ENCODE measurements around the gene TIMM8B. TPM values are rescaled to one million over a fixed set of nuclear protein-coding genes. Genes with fewer than 3 reads are reported as not detected.

Gene TIMM8B
- polyA plus RNA-seq, 1 donor from 2014 or later, result 121 TPM

GRCh38 chr11:112106070-112106469 lies 19.5 kb upstream of the TIMM8B start:
- no peak overlapping the region for H3K27ac ChIP-seq (ENCODE audit: low read length)
- H4K20me1 ChIP-seq (ENCODE audit: insufficient read depth), result no peaks in the 10 kb centered on the region

DNA sequence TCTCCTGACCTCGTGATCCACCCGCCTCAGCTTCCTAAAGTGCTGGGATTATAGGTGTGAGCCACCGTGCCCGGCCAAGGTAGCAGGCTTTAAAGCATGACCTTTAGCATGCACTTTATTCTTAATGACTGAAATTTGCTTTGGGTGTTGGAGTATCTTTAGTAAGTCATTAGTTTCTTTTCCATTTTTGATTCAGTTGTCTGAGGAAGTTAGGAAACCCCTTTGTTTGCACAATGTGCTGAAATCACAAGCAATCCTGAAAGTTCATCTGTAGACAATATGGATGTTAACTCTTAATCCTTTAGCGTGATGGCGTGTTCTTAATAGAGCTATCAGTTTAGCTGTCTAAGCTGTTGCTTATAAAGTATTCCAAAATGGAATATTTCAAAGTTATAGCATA lies 16.9 kb upstream of the TIMM8B start:
- Histone ChIP-seq H3K9me3 (ENCODE audit: low read length) (no peaks in the 10 kb centered on the region), H3K27ac (ENCODE audit: low read length) (no peak overlapping the region), H3K79me2 (replicated peaks; ENCODE audit: insufficient read depth, low read length) (no peaks in the 10 kb centered on the region), H4K20me1 (ENCODE audit: insufficient read depth) (no peaks in the 10 kb centered on the region), H3F3A (ENCODE audit: insufficient read depth, low read length, poor library complexity, severe bottlenecking) (no peaks in the 10 kb centered on the region), H3K36me3 (ENCODE audit: insufficient read depth, low read length) (no peaks in the 10 kb centered on the region), H3K9ac (ENCODE audit: low read length) (no peak overlapping the region), H3K4me3 (ENCODE audit: low read length) (no peak overlapping the region), H2AFZ (ENCODE audit: low read depth, low read length) (no peak overlapping the region), H3K4me2 (ENCODE audit: low read length) (no peak overlapping the region), H3K27me3 (ENCODE audit: insufficient read depth, low read depth, low read length) (no peaks in the 10 kb centered on the region), H3K9me2 (ENCODE audit: insufficient read depth, low read length) (no peaks in the 10 kb centered on the region)
- no peak for TF ChIP-seq EZH2 (IDR thresholded peaks at IDR 0.05; ENCODE audit: borderline replicate concordance, insufficient read depth, low read length, poor library complexity, severe bottlenecking)
- no peak for TF ChIP-seq SMC3 (conservative IDR thresholded peaks at IDR 0.05; ENCODE audit: poor library complexity)
- no peak for TF ChIP-seq CTCF (IDR thresholded peaks at IDR 0.05; ENCODE audit: poor library complexity, severe bottlenecking)
- TF ChIP-seq TAF1 (IDR thresholded peaks at IDR 0.05; ENCODE audit: low read depth), result no peak
- TF ChIP-seq POLR2AphosphoS5 (IDR thresholded peaks at IDR 0.05), result no peak
- TF ChIP-seq EP300 (conservative IDR thresholded peaks at IDR 0.05; ENCODE audit: poor library complexity, severe bottlenecking), result no peak
- no peak for TF ChIP-seq MXI1 (conservative IDR thresholded peaks at IDR 0.05; ENCODE audit: poor library complexity, severe bottlenecking)
- TF ChIP-seq, protein P1, sequence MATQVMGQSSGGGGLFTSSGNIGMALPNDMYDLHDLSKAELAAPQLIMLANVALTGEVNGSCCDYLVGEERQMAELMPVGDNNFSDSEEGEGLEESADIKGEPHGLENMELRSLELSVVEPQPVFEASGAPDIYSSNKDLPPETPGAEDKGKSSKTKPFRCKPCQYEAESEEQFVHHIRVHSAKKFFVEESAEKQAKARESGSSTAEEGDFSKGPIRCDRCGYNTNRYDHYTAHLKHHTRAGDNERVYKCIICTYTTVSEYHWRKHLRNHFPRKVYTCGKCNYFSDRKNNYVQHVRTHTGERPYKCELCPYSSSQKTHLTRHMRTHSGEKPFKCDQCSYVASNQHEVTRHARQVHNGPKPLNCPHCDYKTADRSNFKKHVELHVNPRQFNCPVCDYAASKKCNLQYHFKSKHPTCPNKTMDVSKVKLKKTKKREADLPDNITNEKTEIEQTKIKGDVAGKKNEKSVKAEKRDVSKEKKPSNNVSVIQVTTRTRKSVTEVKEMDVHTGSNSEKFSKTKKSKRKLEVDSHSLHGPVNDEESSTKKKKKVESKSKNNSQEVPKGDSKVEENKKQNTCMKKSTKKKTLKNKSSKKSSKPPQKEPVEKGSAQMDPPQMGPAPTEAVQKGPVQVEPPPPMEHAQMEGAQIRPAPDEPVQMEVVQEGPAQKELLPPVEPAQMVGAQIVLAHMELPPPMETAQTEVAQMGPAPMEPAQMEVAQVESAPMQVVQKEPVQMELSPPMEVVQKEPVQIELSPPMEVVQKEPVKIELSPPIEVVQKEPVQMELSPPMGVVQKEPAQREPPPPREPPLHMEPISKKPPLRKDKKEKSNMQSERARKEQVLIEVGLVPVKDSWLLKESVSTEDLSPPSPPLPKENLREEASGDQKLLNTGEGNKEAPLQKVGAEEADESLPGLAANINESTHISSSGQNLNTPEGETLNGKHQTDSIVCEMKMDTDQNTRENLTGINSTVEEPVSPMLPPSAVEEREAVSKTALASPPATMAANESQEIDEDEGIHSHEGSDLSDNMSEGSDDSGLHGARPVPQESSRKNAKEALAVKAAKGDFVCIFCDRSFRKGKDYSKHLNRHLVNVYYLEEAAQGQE (IDR thresholded peaks at IDR 0.05; ENCODE audit: borderline replicate concordance), result no peak
- no peak for TF ChIP-seq RAD21 (conservative IDR thresholded peaks at IDR 0.05)

More at GRCh38 chr11:112106070-112106469, 19.5 kb upstream of the TIMM8B start:
- Histone ChIP-seq H3K27me3 (ENCODE audit: insufficient read depth, low read depth, low read length) (no peaks in the 10 kb centered on the region), H3K79me2 (replicated peaks; ENCODE audit: insufficient read depth, low read length) (no peaks in the 10 kb centered on the region), H3K9me3 (ENCODE audit: low read length) (no peaks in the 10 kb centered on the region), H3F3A (ENCODE audit: insufficient read depth, low read length, poor library complexity, severe bottlenecking) (no peaks in the 10 kb centered on the region), H3K9ac (ENCODE audit: low read length) (no peak overlapping the region), H3K4me2 (ENCODE audit: low read length) (no peak overlapping the region), H3K4me3 (ENCODE audit: low read length) (no peak overlapping the region), H2AFZ (ENCODE audit: low read depth, low read length) (no peak overlapping the region), H3K9me2 (ENCODE audit: insufficient read depth, low read length) (no peaks in the 10 kb centered on the region), H3K36me3 (ENCODE audit: insufficient read depth, low read length) (no peaks in the 10 kb centered on the region)
- TF ChIP-seq MXI1 (conservative IDR thresholded peaks at IDR 0.05; ENCODE audit: poor library complexity, severe bottlenecking), result no peak
- no peak for TF ChIP-seq EP300 (conservative IDR thresholded peaks at IDR 0.05; ENCODE audit: poor library complexity, severe bottlenecking)
- no peak for TF ChIP-seq EZH2 (IDR thresholded peaks at IDR 0.05; ENCODE audit: borderline replicate concordance, insufficient read depth, low read length, poor library complexity, severe bottlenecking)
- no peak for TF ChIP-seq SMC3 (conservative IDR thresholded peaks at IDR 0.05; ENCODE audit: poor library complexity)
- no peak for TF ChIP-seq RAD21 (conservative IDR thresholded peaks at IDR 0.05)
- no peak for TF ChIP-seq CTCF (IDR thresholded peaks at IDR 0.05; ENCODE audit: poor library complexity, severe bottlenecking)
- no peak for TF ChIP-seq POLR2AphosphoS5 (IDR thresholded peaks at IDR 0.05)
- TF ChIP-seq TAF1 (IDR thresholded peaks at IDR 0.05; ENCODE audit: low read depth), result no peak
- TF ChIP-seq, protein P1 (IDR thresholded peaks at IDR 0.05; ENCODE audit: borderline replicate concordance), result no peak
